Keratinocyte (primary cell): ENCODE measurements around the gene AKR1C2.
"Not testable (repeated sequence)": the region's sequence is repeated elsewhere in the genome, so short reads cannot be mapped to it uniquely, and the experiment has no call there.

Experiments
- EZH2 ChIP-seq: IDR thresholded peaks from one replicate; pipeline ENCODE4 v1.6.1; 2012; ENCODE audit warnings: inconsistent platforms, mild to moderate bottlenecking, low read length, moderate library complexity
- TF ChIP-seq, protein P1 (sequence below), 3 experiments: IDR thresholded peaks in 1 of 3; conservative IDR thresholded peaks in 1 of 3; optimal IDR thresholded peaks in 1 of 3; 2 replicates in 2 of 3; 3 replicates in 1 of 3; pipeline versions ENCODE3 to v1.5.1; 2011; ENCODE audit warnings: low read length in 3 of 3, mild to moderate bottlenecking in 3 of 3, moderate library complexity in 2 of 3, control low read depth in 1 of 3, inconsistent platforms in 1 of 3; ENCODE audit not compliant: insufficient read depth in 2 of 3; ENCODE audit errors: extremely low read depth in 1 of 3

DNA sequence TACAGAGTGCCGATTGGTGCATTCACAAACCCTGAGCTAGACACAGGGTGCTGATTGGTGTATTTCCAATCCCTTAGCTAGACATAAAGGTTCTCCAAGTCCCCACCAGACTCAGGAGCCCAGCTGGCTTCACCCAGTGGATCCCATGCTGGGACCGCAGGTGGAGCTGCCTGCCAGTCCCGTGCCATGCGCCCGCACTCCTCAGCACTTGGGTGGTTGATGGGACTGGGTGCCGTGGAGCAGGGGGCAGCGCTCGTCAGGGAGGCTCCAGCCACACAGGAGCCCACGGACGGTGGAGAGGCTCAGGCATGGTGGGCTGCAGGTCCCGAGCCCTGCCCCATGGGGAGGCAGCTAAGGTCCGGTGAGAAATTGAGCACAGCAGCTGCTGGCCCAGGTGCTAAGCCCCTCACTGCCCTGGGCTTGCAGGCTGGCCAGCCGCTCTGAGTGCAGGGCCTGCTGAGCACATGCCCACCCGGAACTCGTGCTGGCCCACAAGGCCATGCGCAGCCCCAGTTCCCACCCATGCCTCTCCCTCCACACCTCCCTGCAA is 49.4 kb upstream of the AKR1C2 start:
- TF ChIP-seq, protein P1, sequence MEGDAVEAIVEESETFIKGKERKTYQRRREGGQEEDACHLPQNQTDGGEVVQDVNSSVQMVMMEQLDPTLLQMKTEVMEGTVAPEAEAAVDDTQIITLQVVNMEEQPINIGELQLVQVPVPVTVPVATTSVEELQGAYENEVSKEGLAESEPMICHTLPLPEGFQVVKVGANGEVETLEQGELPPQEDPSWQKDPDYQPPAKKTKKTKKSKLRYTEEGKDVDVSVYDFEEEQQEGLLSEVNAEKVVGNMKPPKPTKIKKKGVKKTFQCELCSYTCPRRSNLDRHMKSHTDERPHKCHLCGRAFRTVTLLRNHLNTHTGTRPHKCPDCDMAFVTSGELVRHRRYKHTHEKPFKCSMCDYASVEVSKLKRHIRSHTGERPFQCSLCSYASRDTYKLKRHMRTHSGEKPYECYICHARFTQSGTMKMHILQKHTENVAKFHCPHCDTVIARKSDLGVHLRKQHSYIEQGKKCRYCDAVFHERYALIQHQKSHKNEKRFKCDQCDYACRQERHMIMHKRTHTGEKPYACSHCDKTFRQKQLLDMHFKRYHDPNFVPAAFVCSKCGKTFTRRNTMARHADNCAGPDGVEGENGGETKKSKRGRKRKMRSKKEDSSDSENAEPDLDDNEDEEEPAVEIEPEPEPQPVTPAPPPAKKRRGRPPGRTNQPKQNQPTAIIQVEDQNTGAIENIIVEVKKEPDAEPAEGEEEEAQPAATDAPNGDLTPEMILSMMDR (optimal IDR thresholded peaks at IDR 0.05 in 1 of 3, IDR thresholded peaks at IDR 0.05 in 1 of 3, conservative IDR thresholded peaks at IDR 0.05 in 1 of 3; ENCODE audit: extremely low read depth in 1 of 3, insufficient read depth in 2 of 3, low read length in 3 of 3) = not testable (repeated sequence)
- not testable (repeated sequence) for TF ChIP-seq EZH2
